ENCODE measurements around the gene RIPK3.

RIPK3 gene

GRCh38 chr14:24368562-24369252, 28.9 kb upstream of the RIPK3 start:
- TF ChIP-seq, protein P1, sequence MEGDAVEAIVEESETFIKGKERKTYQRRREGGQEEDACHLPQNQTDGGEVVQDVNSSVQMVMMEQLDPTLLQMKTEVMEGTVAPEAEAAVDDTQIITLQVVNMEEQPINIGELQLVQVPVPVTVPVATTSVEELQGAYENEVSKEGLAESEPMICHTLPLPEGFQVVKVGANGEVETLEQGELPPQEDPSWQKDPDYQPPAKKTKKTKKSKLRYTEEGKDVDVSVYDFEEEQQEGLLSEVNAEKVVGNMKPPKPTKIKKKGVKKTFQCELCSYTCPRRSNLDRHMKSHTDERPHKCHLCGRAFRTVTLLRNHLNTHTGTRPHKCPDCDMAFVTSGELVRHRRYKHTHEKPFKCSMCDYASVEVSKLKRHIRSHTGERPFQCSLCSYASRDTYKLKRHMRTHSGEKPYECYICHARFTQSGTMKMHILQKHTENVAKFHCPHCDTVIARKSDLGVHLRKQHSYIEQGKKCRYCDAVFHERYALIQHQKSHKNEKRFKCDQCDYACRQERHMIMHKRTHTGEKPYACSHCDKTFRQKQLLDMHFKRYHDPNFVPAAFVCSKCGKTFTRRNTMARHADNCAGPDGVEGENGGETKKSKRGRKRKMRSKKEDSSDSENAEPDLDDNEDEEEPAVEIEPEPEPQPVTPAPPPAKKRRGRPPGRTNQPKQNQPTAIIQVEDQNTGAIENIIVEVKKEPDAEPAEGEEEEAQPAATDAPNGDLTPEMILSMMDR (IDR thresholded peaks at IDR 0.05; ENCODE audit: low read depth, low read length), result no peak
- H3K4me3 ChIP-seq (ENCODE audit: low read depth, low read length), result peak overlapping the region; percentile 94

GRCh38 chr14:24368212-24368561, 28.4 kb upstream of the RIPK3 start:
- H3K4me3 ChIP-seq (ENCODE audit: low read depth, low read length), result peak overlapping the region; percentile 94
- TF ChIP-seq, protein P1 (IDR thresholded peaks at IDR 0.05; ENCODE audit: low read depth, low read length), result no peak

DNA sequence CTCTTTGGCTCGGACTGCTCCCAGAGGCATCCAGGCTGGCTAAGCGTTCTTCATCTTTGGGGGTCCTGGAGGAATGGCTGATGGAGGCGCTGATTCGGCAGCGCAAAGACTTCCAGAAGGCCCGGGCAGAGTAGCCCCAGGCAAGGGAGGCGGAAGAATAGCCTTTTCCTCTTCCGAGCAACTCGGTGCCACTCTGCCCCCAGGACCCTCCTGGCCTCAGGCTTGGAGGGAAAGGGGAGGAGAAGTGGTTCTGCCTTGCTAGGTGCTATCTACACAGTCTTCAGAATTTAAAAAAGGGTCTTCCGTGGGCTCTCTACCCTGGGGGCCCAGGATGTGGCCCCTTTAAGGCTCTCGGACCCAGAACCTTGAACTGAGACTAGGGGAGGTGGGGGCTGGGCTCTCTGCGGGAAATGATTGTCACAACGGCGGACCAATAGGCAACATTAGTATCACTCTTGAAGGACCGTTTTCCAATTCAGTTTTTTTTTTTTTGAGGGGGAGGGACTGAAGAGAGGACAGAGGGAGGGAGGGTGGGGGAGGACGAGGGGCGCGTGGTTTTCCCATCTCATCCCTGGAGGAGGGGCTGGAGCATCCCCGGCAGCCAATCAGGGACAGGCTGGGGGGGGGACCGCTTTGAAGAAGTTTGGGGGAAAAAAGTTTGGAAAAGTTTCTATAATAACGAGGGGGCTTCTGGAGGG, 27.9 kb upstream of the RIPK3 start, which contains the start of gene NFATC4:
TSS of gene NFATC4 (plus strand) at position 671 of the 698 bp plus-strand sequence. CDS start 157 bp downstream, outside the sequence.
- TF ChIP-seq, protein P1 (IDR thresholded peaks at IDR 0.05; ENCODE audit: low read depth, low read length), result no peak
- H3K4me3 ChIP-seq (ENCODE audit: low read depth, low read length), result peak within 1 kb of the TSS; percentile 94

DNA sequence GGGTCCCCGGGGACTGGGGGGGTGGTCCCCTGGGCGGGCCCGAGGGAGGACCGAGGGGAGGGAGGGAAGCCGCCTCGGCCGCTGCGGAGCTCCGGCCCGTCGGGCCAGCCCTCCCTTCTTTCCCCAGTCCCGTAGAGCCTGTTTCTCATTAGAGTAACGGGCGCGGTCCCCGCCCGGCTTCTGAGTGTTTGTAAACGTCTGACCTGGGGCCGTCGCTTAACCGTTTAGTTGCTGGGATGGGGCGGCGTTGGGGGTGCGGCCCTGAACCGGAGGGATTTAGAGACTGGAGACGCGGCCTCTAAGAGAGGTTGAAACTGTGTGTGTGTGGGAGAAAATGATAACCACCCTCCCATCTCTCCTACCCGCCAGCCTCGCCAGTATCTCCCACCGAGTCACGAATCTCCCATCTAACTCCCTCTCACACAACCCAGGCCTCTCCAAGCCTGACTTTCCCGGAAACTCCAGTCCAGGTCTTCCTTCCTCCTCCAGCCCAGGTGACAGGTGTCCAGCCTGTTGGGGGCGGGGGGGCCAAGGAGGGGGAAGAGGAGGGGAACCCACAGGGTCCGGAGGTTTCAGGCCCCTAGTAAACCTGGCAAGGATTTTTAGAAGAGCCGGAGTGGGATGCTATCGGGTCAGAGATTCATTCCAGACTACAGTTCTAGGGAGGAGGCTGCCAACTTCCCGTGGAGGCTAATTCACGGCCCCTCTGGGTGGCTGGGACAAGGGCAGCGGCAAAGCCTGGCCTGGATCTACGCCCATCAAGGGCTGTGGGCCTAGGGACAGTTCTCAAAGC, 27.1 kb upstream of the RIPK3 start:
- TF ChIP-seq, protein P1 (IDR thresholded peaks at IDR 0.05; ENCODE audit: low read depth, low read length), result no peak

DNA sequence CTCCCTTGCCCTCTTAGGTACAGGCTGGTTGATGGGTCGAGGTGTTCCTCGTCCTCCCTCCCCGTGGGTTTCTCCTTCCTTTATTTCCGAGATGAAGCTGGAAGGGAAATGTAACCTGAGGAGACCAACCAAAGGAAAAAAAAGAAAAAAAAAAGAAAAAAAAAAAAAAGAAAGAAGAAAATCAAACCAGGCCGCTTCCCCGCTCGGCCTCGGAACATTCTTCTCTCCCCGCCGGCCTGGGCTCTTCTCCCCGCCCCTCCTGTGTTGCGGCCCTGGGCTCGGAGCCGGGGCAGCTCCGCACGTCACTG, 26.6 kb upstream of the RIPK3 start:
- H3K4me3 ChIP-seq (ENCODE audit: low read depth, low read length), result peak overlapping the region; percentile 51

More for the DNA sequence above, 27.1 kb upstream of the RIPK3 start:
- H3K4me3 ChIP-seq (ENCODE audit: low read depth, low read length), result peak overlapping the region; percentile 51

GRCh38 chr14:24365600-24366412, 26.0 kb upstream of the RIPK3 start:
- peak overlapping the region; percentile 51 for H3K4me3 ChIP-seq (ENCODE audit: low read depth, low read length)
- TF ChIP-seq, protein P1 (IDR thresholded peaks at IDR 0.05; ENCODE audit: low read depth, low read length), result peak; percentile 86

More for the DNA sequence above, 26.6 kb upstream of the RIPK3 start:
- TF ChIP-seq, protein P1 (IDR thresholded peaks at IDR 0.05; ENCODE audit: low read depth, low read length), result no peak
